Cerebellar nuclear complex (tissue), 1 donor: Measurements from ENCODE around the gene TMTC2.
A peak's percentile ranks its signal among the peaks of the same experiment; 100 is the strongest.
"Not testable (repeated sequence)": the region's sequence is repeated elsewhere in the genome, so short reads cannot be mapped to it uniquely, and the experiment has no call there.

ENCODE experiments used
- DNase-seq, 2 experiments: peaks; one replicate each; lab custom pipeline; 2025; lab: John Stamatoyannopoulos, UW

Gene TMTC2

DNA sequence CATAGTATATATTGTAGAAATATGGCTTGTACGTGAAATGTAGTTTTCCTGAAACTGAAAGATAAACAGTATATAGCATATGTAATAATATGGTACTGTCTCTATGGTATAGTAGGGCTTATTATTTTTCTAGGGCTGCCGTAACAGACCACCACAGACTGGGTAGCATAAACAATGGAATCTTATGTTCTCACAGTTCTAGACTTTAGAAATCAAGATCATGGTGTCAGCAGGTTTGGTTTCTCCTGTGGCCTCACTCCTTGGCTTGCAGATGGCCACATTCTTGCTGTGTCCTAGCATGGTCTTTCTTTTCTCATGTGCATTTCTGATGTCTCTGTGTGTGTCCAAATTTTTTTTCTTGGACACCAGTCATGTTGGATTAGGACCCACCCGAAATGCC is 155.8 kb downstream of the TMTC2 start:
- DNase-seq = no peak

DNA sequence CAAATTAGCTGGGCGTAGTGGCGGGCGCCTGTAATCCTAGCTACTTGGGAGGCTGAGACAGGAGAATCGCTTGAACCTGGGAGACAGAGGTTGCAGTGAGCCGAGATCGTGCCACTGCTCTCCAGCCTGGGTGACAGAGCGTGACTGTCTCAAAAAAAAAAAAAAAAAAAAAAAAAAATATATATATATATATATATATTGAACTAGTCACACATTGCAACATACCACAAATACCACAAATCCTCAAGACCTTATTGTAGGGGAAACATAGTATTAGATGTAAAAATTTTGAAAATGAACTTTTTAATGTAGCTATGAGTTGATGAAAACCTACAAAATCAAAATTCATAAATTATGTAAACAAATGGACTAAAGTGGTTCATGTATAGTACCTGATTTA is 158.4 kb downstream of the TMTC2 start:
- not testable (repeated sequence) for DNase-seq

DNA sequence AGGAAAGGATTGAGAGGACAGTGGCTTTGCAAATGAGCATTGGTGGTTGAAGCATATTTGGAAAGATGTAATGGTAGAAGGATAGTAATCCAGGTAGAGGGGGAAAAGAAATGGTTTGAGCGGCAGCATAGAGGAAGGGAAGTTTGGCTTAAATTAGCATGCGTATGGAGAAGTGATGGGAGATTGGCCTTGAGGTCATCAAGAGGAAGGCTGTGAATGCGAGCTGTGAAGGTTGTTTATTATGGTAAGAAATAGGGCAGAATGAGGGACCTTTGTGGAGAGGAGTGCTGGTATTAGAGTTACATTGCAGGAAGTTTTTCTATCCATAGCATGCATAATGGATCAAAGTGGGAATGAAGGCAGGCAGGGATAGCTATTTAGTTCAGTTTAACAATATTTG is 162.1 kb downstream of the TMTC2 start:
- DNase-seq = no peak

DNA sequence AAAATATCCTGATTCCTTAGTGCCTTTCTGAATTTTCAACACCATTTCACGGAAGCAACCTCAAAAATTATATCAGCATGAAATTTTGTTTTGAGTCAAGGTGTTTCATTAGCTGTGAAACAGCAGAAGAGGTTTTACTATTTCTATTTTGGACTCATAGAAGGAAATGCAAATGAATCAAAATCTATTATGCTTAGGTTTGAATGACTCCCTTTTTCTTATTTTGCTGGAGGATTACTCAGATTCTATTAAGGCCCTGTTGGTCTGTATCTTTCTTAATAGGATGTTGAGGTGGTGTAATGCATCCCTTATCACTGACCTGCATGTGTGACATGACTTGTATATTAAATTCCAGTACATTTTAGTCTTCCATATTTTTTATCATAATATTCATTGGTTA is 165.8 kb downstream of the TMTC2 start:
- DNase-seq = no peak

DNA sequence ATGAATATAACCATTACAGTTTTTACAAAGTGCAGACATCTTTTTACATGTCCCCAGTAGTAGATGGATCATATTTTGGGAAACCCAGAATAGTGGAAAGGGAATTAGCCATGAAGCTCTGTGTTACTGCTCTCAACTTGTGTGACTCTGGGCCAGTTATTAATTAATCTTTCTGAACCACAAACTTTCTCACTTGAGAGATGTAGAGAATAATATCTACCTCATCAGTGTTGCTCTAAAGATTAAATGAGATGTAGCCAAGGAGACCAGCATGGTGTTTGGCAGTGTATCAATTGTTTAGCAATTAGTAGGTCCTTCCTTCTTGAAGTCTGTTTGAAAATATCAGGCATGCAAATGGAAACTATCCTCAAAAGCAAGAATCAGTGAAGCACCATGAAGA is 169.2 kb downstream of the TMTC2 start:
- DNase-seq = no peak

DNA sequence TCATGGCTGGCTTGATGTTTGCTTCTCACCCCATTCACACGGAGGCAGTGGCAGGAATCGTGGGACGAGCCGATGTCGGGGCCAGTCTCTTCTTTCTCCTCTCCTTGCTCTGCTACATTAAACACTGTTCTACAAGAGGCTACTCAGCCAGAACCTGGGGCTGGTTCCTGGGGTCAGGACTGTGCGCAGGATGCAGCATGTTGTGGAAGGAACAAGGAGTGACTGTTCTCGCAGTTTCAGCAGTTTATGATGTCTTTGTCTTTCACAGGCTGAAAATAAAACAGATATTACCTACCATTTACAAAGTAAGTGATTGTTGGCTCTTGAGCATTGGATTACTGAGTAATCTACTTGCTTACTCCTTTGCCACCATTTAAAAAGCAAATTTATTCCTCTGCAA is 170.6 kb downstream of the TMTC2 start:
- DNase-seq = no peak

DNA sequence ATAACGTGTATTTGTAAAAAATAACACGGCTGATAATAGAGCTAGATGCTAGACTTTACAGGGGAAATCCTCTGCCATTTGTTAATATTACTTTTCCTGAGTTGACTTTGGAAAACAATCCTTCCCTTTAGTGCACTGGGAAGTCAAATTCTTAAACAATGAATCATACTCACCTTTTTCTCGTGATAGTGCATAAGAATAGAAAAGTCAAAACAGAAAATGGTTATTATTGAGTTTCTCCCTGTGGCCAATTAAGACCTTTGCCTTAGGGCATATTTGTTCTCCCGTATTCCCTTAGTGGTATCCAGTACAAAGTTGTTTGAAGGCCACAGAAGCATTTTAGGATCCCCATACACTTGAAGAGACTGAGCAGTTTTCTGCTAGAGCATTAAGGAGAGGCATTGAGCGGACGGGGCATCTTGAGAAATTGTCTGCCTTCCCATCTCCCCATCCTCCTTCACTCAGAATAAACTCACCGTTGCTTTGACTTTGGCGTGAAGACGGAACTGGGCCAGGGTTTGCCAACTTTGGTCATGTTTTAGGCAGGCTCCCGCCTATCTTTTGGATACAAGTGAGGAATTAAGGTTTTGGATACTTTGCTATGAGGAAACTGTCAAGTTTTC is 171.3 kb downstream of the TMTC2 start:
- no peak for DNase-seq

DNA sequence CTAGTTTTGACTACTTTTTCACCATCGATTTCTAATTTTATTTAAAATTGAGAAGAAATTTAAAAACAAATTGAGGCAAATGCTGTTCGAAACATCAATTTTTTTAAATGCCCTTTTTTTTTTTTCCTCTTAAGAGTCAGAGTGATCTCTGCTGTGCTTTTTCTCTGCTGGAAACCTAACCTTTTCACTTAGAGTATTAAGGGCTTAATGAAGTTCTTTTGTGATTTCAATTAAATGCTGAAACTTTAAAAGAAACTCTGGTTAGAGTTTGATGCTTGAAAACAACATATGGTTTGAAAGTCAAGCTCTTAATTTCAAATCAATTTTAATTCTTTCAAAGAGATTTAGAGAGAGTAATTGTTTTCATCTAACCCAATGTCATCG is 171.8 kb downstream of the TMTC2 start:
- DNase-seq = no peak

DNA sequence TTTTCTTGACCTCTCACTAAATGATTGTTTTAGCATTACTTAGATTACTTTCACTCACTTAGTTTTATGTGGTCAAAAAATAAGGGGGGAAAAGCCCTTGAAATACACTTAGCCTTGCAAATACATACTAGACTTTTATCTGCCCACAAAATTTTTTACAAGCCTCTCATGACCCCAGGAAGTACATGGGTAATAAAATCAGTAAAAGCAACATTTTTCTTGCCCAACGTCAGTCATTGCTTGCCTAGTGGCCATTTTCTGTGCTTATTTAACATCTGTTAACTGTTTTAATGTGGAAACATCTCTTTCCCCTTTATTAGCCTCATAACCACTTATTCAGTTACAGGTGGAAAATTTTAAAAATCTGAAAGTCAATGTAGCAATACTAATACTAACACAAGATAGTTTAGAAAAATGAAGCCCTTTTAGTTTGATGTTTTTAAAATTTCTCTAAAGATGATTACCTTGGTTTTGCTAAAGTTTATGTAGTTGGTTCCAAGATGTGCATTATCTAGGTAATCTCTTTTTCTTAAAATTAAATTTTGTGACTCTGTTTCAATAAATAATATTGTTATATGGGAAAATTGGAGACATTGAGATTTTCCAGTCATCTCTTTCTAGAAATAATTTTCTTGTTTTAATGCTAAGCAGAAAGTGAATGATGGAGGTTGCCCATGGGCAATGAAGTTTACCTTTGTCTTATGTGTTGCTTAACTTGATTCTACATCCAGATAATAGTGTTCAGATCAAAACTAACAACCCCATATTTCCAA is 175.5 kb downstream of the TMTC2 start:
- DNase-seq = no peak

DNA sequence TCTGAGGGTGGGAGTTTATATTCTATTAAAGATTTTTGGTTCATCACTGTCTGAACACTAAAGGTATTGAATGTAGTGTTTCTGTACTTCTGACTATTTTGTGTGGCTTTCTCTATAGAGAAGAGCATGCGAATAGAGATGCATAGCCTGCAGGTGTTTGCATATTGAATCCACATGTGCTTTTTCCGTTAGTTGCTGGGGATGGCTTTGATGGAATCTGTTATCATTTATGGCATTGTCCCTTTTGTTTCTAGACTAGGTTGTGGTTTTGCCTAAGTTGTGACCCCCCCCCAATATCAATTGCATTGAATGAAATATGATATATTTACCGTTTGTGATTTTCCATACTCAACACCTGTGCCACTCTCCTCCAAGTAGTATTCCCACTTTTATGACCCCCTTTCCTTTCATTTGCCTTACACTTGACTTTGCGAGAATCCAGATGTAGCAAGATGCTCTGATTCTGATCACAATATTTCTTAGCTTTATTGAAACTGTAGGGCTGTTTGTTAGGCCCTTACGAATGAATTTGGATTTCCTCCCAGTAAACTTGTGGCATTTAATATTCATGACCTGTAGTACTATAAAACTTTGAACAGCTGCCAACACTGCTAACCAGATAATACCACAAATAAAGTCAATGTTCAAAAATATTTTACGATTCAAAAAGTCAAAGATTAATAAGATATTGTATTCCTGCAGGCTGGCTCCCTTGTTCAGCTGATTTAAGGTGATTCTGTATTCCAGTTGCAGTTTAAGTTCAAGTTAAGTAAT is 176.4 kb downstream of the TMTC2 start:
- no peak for DNase-seq

DNA sequence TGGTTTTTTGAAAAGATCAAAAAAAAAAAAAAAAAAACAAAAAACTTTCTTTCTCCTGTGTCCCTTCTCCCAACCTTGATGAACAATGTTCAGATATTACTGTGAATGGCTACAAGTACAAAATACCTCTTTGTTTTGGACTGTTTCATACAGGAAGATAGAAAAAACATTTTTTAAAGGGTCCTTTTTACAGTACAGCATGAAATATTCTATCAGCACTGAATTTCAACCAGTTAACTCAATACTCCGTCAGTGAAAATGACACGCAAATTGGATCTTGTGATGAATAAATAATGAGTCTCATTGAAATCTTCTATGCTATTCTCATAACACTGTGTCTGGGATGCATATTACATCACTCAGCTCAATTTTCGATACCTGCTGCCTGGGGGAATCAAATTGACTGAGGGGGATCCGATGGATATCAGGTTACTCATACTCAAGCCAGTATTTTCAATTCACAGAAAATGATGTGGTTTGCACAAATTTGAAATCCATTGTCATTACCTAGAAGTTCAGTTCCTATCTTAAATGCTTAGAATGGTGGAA is 179.6 kb downstream of the TMTC2 start:
- no peak for DNase-seq

DNA sequence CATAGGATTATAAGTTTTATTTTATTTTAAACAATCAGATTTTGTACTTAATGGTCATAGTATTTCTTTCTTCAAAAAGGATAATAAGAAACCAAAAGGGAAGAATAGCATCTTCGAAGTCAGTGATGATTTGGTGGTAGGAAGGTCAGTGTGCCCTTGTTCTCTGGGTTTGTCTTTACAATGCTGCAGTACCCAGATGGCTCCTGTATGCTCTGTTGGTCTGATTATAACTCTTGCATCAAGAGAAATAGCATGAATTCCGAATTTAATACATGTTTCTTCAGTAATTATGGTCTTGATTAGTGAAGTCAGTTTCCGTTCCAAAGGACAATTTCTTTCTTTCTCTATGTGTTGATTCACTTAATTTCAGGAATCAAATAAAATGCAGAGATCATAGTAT is 180.2 kb downstream of the TMTC2 start:
- peak in 1 of 2 experiments; percentile 60 for DNase-seq

DNA sequence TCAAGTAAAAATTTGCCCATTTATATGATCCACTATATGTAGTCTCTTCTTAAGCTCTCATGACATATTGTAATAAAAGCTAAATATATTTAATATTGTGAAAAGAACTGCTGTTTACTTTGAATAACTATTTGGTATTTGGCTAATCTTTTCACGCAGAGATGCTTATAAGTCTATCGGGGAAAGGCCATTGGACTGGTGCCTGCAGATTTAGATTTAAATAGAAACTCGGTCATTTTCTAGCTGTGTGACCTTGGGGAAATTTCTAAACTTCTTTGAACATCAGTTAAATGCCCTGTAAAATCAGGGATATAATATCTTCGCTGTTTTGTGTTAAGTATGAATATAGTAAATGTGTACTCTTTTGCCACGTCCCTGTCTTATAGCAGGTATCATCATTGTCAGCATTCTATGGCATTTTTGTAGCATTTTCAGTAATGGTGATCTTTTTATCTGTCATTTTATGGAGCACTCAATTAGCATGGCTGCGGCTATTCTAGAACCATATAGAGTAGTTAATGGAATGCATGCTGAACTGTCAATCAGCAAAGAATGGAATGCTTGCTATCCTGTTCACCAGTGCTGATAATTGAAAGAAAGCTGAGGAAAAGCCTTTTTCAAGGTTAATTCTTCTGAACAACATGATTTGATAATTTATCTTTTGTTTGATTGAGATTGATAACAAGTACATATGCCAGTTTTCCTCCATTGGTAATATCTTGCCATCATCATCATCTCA is 181.2 kb downstream of the TMTC2 start:
- peak in 1 of 2 experiments; percentile 18 for DNase-seq

DNA sequence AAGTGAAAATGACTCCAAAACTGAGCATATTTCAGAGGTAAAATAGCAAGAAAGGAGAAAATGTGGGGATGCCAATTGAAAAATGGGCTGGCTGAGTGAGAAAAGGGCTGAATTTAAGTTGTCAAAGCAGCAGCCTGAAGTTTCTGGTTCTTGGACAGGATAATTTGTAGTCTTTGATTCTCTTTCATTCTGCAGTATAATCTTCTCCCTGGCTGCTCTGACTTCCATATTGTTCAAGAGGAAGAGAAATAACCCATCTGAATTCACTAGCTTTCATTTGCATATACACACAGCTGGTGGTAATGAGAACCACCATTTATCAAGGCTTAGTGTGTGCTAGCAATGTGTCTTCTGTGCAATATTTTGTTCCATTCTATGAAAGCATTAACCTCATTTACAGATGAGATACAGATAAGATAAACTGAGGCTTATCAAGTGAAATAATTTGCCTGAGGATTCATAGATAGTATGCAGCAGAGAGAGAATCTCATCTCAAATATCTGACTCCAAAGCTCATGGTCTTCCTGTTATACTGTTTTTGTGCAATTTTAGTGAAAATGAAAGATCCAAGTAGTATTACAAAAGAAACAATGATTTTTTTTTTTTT is 184.2 kb downstream of the TMTC2 start:
- DNase-seq = no peak

DNA sequence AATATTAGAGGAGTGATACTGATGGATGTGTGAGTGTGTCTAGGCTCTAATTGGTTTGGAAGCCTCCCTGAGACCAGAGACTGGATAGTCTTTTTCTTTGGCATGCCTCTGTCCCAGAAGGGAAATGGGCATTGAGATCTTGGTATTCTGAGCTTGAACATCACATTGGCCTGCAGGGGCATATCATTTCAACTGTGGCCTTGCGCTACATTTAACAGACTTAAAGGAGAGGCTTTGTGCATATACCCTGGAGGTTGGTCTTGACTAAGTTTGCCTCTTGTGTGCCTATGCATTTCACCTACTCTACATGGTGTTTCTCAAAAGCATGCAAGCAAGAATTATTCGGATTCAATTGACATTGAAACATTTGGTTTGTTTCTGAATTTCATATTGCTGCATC is 185.4 kb downstream of the TMTC2 start:
- DNase-seq = no peak

DNA sequence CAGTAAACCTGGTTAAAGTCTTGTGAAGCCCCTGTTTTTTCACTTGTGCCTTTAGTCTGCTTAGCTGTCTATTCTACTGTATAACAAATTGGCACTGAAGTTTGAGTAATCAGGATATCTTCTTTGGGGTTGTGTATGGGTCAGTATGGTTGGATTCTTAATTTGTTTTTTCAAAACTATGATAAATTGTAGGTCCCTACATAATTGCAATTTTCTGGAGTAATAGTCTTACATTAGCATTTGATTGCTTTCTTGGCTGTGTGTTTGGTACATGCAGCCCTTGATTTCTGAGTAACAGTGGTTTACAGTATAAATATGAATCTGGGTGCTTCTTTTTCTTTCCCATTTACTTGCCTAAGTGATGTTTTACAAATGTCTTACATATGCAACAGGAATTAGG is 186.6 kb downstream of the TMTC2 start:
- no peak for DNase-seq

DNA sequence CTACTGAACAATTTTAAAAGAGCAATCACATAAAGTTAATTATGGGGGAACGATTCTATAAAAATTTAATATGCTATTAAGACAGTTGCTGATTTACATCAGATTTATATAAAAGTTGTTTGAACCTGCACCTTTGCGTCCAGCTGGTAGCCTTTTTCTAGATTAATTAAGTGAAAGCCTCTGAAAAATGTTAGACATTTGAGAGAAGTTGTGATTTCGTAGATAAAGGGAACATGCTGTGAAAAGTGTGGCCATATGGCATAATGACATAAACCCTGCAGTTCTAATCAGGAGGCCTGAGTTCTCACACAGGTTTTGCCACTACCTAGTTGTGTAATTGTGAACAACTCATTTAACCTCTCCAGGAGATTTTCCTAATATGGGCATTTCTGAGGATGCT is 187.2 kb downstream of the TMTC2 start:
- peak in 1 of 2 experiments; percentile 31 for DNase-seq

DNA sequence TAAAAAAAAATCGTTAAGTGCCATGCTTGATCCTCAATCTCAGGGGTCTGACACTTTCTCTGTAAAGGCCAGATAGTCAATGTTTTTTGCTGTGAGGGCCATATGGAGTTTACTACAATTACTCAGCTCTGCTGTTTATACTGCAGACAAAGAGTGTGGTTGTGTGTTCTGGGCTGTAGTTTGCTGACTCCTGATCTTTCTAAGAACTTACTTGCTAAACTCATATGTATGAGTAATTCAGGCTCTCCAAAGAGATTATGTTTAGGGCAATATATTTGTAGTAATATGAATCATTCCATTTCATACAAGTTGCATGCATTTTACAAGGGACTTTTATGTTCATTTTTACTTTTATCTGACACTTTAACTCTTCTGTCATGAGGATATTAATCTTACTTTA is 188.2 kb downstream of the TMTC2 start:
- DNase-seq = no peak

DNA sequence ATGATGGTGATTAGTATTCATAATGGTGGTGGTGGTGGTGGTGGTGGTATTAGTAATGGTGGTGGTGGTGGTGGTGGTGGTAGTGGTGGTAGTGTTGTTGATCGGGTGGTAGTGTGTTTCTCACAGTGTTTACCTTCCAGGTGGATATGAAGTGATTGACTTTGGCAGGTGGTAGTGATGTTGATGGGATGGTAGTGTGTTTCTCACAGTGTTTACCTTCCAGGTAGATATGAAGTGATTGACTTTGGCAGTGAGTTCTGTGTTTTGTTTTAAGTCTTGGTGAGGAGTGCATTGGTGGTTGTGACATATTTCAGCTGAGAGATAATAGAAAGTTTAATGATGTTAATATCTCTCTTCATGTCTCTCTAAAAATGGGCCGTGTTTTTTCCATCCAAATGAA is 189.4 kb downstream of the TMTC2 start:
- DNase-seq = no peak

DNA sequence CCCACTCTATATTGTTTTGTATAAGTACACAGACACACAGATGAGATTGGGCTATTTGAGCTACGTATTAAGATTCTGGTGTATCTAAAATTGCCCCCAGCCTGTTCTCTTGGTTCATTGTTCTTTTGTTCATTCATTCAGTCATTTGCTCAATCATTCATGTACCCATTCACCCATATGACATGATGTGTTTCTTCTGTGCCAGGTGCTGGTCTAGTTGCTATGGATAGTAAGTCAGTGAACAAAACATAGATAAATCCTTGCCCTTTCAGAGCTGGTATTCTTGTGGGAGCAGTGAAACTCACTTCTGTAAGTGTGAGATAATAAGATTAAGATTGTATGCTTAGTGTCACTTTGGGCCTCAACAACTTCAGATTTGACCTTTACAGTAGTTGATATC is 191.3 kb downstream of the TMTC2 start:
- DNase-seq = no peak

DNA sequence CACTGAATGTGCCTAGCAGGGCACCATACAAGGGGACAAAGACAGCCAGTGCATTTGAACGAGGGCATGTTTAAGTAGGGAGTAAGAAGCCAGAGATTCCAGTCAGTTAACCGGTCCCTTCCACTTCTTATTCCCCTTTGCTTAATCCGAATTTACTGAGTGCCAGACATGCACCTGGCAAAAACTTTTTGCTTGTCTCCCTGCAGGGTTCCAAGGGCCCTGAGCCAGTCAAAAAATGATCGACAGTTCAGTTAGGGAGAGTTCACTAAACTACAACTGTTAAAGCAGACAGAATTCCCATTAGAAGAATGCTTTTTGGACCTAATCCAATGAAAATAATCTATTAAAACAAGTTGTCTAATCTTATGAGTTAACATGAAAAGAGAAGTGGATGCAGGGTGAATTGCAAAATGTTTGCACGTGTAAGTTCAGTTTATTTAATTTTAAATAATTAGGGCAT is 193.8 kb downstream of the TMTC2 start:
- DNase-seq = no peak
